GM23338 (cell line): ENCODE measurements around the gene BCAS1. TPM values are rescaled to one million over a fixed set of nuclear protein-coding genes. Genes with fewer than 3 reads are reported as not detected.
A peak's percentile ranks its signal among the peaks of the same experiment; 100 is the strongest.

Experiments
- ATAC-seq: fragments of 200-7000 bp; cut with Tn5 transposase; 3 replicates; pipeline ENCODE4 v1.9.1; 2020
- DNase-seq: peaks from one replicate; pipeline ENCODE4 v3.0.0-alpha.2; 2015; ENCODE audit warnings: low spot score
- H2AFZ ChIP-seq: fragments of 200-600 bp; sonication (generic); 2 replicates; pipeline ENCODE4 v1.8.0; 2016; ENCODE audit warnings: antibody characterized with exemption, mild to moderate bottlenecking, moderate library complexity
- H3F3A ChIP-seq: fragments of 200-600 bp; sonication (generic); replicated peaks from 2 replicates; pipeline ENCODE4 v1.8.0; 2017; ENCODE audit warnings: antibody characterized with exemption, mixed run types, low read depth
- H3K27ac ChIP-seq: fragments of 200-600 bp; sonication (generic); 2 replicates; pipeline ENCODE4 v1.6.1; 2016; ENCODE audit warnings: low read depth
- H3K27me3 ChIP-seq: fragments of 200-600 bp; sonication (generic); 2 replicates; pipeline ENCODE4 v1.8.0; 2016; ENCODE audit warnings: mild to moderate bottlenecking, mixed run types, moderate library complexity; ENCODE audit not compliant: insufficient read depth
- H3K36me3 ChIP-seq: fragments of 200-600 bp; sonication (generic); 2 replicates; pipeline ENCODE4 v1.8.0; 2016; ENCODE audit warnings: mild to moderate bottlenecking; ENCODE audit not compliant: insufficient read depth
- H3K4me1 ChIP-seq: fragments of 200-600 bp; sonication (generic); 2 replicates; pipeline ENCODE4 v1.8.0; 2016; ENCODE audit warnings: mild to moderate bottlenecking, moderate library complexity; ENCODE audit not compliant: insufficient read depth
- H3K4me2 ChIP-seq: fragments of 200-600 bp; sonication (generic); 2 replicates; pipeline ENCODE4 v1.7.1; 2017; ENCODE audit warnings: mixed run types
- H3K4me3 ChIP-seq: fragments of 200-600 bp; sonication (generic); 2 replicates; pipeline ENCODE4 v1.6.1; 2016; ENCODE audit warnings: mixed run types
- H3K79me2 ChIP-seq: fragments of 200-600 bp; sonication (generic); replicated peaks from 2 replicates; pipeline ENCODE4 v1.8.0; 2017; ENCODE audit warnings: mild to moderate bottlenecking; ENCODE audit not compliant: insufficient read depth
- H3K9me2 ChIP-seq: fragments of 200-600 bp; sonication (generic); 2 replicates; pipeline ENCODE4 v1.8.0; 2017; ENCODE audit not compliant: insufficient read depth
- H4K20me1 ChIP-seq: fragments of 200-600 bp; sonication (generic); replicated peaks from 2 replicates; pipeline ENCODE4 v1.8.0; 2017; ENCODE audit warnings: mild to moderate bottlenecking; ENCODE audit not compliant: insufficient read depth
- H3K27ac Mint-ChIP-seq: 2 replicates; pipeline ENCODE4 v1.8.0; 2020; ENCODE audit warnings: inconsistent platforms, mild to moderate bottlenecking, moderate library complexity, mixed read lengths
- H3K27me3 Mint-ChIP-seq: 3 replicates; pipeline ENCODE4 v1.8.0; 2022; ENCODE audit warnings: low read depth, mild to moderate bottlenecking, moderate library complexity, mixed read lengths, inconsistent platforms; ENCODE audit not compliant: insufficient read depth, poor library complexity
- H3K36me3 Mint-ChIP-seq: 3 replicates; pipeline ENCODE4 v1.8.0; 2021; ENCODE audit warnings: low read depth, mild to moderate bottlenecking, inconsistent platforms, moderate library complexity, mixed read lengths
- H3K4me1 Mint-ChIP-seq: 3 replicates; pipeline ENCODE4 v1.8.0; 2020; ENCODE audit warnings: mild to moderate bottlenecking, inconsistent platforms, mixed read lengths
- H3K4me3 Mint-ChIP-seq: 3 replicates; pipeline ENCODE4 v1.8.0; 2021; ENCODE audit warnings: moderate library complexity, mild to moderate bottlenecking, inconsistent platforms, mixed read lengths
- H3K9me3 Mint-ChIP-seq: 3 replicates; pipeline ENCODE4 v1.8.0; 2020; ENCODE audit warnings: moderate library complexity, mild to moderate bottlenecking, inconsistent platforms, mixed read lengths
- CREB1 ChIP-seq: fragments of 250-450 bp; sonication (Bioruptor Pico); IDR thresholded peaks from 2 replicates; pipeline ENCODE4 v1.5.0; 2020; ENCODE audit warnings: low read depth, mild to moderate bottlenecking, moderate library complexity
- EZH2phosphoT487 ChIP-seq: fragments of 200-600 bp; sonication (generic); IDR thresholded peaks from one replicate; pipeline ENCODE4 v1.8.1; 2018; ENCODE audit warnings: antibody characterized with exemption; ENCODE audit not compliant: unreplicated experiment
- JUNB ChIP-seq: IDR thresholded peaks from one replicate; pipeline ENCODE4 v1.6.1; 2016; ENCODE audit warnings: antibody characterized with exemption; ENCODE audit not compliant: unreplicated experiment
- NANOG ChIP-seq: IDR thresholded peaks from 2 replicates; pipeline ENCODE4 v1.6.1; 2016; ENCODE audit warnings: antibody characterized with exemption, borderline replicate concordance
- ZNF114 ChIP-seq: fragments of 250-450 bp; sonication (Bioruptor Pico); IDR thresholded peaks from 2 replicates; pipeline ENCODE4 v1.5.0; 2020; ENCODE audit warnings: mild to moderate bottlenecking, moderate library complexity
- ZNF331 ChIP-seq: fragments of 250-450 bp; sonication (Bioruptor Pico); IDR thresholded peaks from 2 replicates; pipeline ENCODE4 v1.5.0; 2020; ENCODE audit warnings: low read depth, mild to moderate bottlenecking, moderate library complexity
- polyA plus RNA-seq: library from polyadenylated mRNA; unstranded; fragments of >200 nt; fragmentation: Nextera tagmentation; extraction: Ambion mirVana; gene quantifications from 2 replicates; pipeline ENCODE4 v1.2.1, GENCODE V29; 2016
- total RNA-seq: library from RNA; depleted of rRNA; stranded (reverse); fragments of >200 nt; shearing (Covaris generic); gene quantifications from 2 replicates; pipeline ENCODE4 v1.2.3, GENCODE V29; 2014
- TF ChIP-seq, protein P1 (sequence below): fragments of 250-450 bp; sonication (Bioruptor Pico); IDR thresholded peaks from 2 replicates; pipeline ENCODE4 v1.5.0; 2020; ENCODE audit warnings: mild to moderate bottlenecking, moderate library complexity

The BCAS1 gene
- total and polyA plus RNA-seq, 2 experiments from 2014 or later: 0.17 to 0.19 TPM

DNA sequence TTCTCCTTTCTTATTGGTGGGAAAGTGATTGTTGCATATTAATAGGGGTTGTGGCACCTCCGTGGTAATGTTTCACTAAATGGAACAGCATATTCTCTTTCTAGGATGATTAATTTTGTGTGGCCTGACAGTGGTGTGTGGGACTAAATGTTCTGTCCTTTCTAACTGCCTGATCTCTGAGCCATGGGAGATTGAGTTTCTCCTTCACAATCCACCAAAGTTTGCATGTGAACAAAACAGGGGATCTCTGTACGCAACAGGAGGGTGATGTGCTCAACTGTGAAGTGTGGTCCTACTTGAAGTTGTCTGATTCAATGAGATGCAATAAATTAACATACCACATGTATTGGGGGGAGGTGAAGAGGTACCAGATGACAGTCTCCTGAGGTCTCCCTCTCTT is 19.3 kb downstream of the BCAS1 start:
- Mint-ChIP-seq H3K36me3 (no peaks in the 10 kb centered on the region), H3K27me3 (no peaks in the 10 kb centered on the region), H3K4me3 (no peak overlapping the region), H3K4me1 (no peaks in the 10 kb centered on the region), H3K9me3 (no peaks in the 10 kb centered on the region), H3K27ac (no peak overlapping the region)
- H3K79me2 ChIP-seq: no peaks in the 10 kb centered on the region
- H3K4me1 ChIP-seq: 0 out of 2 replicates have a peak, but pooled peaks cover 5% of the 10 kb centered on the region
- no peaks in the 10 kb centered on the region for H3F3A ChIP-seq
- no peaks in the 10 kb centered on the region for H3K36me3 ChIP-seq
- H3K9me2 ChIP-seq: 0 out of 2 replicates have a peak, but pooled peaks cover 5% of the 10 kb centered on the region
- no peak overlapping the region for H3K4me2 ChIP-seq
- no peaks in the 10 kb centered on the region for H4K20me1 ChIP-seq
- DNase-seq: no peak
- no peaks in the 10 kb centered on the region for H3K27me3 ChIP-seq
- TF ChIP-seq ZNF331 (CRISPR knock-in tag): no peak
- TF ChIP-seq NANOG: no peak
- TF ChIP-seq JUNB: no peak
- TF ChIP-seq ZNF114 (CRISPR knock-in tag): no peak
- TF ChIP-seq, protein P1, sequence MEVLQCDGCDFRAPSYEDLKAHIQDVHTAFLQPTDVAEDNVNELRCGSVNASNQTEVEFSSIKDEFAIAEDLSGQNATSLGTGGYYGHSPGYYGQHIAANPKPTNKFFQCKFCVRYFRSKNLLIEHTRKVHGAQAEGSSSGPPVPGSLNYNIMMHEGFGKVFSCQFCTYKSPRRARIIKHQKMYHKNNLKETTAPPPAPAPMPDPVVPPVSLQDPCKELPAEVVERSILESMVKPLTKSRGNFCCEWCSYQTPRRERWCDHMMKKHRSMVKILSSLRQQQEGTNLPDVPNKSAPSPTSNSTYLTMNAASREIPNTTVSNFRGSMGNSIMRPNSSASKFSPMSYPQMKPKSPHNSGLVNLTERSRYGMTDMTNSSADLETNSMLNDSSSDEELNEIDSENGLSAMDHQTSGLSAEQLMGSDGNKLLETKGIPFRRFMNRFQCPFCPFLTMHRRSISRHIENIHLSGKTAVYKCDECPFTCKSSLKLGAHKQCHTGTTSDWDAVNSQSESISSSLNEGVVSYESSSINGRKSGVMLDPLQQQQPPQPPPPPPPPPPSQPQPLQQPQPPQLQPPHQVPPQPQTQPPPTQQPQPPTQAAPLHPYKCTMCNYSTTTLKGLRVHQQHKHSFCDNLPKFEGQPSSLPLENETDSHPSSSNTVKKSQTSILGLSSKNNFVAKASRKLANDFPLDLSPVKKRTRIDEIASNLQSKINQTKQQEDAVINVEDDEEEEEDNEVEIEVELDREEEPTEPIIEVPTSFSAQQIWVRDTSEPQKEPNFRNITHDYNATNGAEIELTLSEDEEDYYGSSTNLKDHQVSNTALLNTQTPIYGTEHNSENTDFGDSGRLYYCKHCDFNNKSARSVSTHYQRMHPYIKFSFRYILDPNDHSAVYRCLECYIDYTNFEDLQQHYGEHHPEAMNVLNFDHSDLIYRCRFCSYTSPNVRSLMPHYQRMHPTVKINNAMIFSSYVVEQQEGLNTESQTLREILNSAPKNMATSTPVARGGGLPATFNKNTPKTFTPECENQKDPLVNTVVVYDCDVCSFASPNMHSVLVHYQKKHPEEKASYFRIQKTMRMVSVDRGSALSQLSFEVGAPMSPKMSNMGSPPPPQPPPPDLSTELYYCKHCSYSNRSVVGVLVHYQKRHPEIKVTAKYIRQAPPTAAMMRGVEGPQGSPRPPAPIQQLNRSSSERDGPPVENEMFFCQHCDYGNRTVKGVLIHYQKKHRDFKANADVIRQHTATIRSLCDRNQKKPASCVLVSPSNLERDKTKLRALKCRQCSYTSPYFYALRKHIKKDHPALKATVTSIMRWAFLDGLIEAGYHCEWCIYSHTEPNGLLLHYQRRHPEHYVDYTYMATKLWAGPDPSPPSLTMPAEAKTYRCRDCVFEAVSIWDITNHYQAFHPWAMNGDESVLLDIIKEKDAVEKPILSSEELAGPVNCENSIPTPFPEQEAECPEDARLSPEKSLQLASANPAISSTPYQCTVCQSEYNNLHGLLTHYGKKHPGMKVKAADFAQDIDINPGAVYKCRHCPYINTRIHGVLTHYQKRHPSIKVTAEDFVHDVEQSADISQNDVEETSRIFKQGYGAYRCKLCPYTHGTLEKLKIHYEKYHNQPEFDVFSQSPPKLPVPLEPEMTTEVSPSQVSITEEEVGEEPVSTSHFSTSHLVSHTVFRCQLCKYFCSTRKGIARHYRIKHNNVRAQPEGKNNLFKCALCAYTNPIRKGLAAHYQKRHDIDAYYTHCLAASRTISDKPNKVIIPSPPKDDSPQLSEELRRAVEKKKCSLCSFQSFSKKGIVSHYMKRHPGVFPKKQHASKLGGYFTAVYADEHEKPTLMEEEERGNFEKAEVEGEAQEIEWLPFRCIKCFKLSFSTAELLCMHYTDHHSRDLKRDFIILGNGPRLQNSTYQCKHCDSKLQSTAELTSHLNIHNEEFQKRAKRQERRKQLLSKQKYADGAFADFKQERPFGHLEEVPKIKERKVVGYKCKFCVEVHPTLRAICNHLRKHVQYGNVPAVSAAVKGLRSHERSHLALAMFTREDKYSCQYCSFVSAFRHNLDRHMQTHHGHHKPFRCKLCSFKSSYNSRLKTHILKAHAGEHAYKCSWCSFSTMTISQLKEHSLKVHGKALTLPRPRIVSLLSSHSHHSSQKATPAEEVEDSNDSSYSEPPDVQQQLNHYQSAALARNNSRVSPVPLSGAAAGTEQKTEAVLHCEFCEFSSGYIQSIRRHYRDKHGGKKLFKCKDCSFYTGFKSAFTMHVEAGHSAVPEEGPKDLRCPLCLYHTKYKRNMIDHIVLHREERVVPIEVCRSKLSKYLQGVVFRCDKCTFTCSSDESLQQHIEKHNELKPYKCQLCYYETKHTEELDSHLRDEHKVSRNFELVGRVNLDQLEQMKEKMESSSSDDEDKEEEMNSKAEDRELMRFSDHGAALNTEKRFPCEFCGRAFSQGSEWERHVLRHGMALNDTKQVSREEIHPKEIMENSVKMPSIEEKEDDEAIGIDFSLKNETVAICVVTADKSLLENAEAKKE: no peak
- TF ChIP-seq EZH2phosphoT487: no peak
- TF ChIP-seq CREB1 (CRISPR knock-in tag): no peak
- no peak overlapping the region for H3K27ac ChIP-seq
- ATAC-seq: no peak
- peak overlapping the region; percentile 61 for H2AFZ ChIP-seq
- H3K4me3 ChIP-seq: no peak overlapping the region
